B cell (primary cell): Measurements from ENCODE around the gene UTS2. TPM values are rescaled to one million over a fixed set of nuclear protein-coding genes. Genes with fewer than 3 reads are reported as not detected.

ENCODE experiments used
- ATAC-seq: fragments of 200-7000 bp; cut with Tn5 transposase; one replicate; pipeline ENCODE4 v1.10.0; 2021; ENCODE audit warnings: low read depth, mild to moderate bottlenecking, moderate number of reproducible peaks, moderate library complexity
- CTCF ChIA-PET: fragments of 350-600 bp; sonication (Branson Sonifier 250); formaldehyde crosslinking; loops from one replicate; lab custom pipeline; 2021; ENCODE audit warnings: antibody characterized with exemption, inconsistent platforms; lab: Charles Lee
- POLR2A ChIA-PET: fragments of 350-600 bp; sonication (Branson Sonifier 250); formaldehyde crosslinking; loops from one replicate; lab custom pipeline; 2021; ENCODE audit warnings: antibody characterized with exemption; lab: Charles Lee
- DNase-seq: peaks from one replicate; pipeline ENCODE4 v3.0.0; 2013
- H2AFZ ChIP-seq: 2 replicates; pipeline ENCODE4 v1.6.1; 2012; ENCODE audit warnings: mild to moderate bottlenecking, low read depth, low read length; ENCODE audit not compliant: insufficient read depth, poor library complexity, severe bottlenecking
- H3K27ac ChIP-seq, 2 donors: 1 replicate in 1 of 2; 2 replicates in 1 of 2; pipeline ENCODE4 v1.5.1; 2012 to 2013; ENCODE audit warnings: low read length in 2 of 2, mild to moderate bottlenecking in 2 of 2, moderate library complexity in 1 of 2
- H3K27me3 ChIP-seq, 4 experiments: fragments of 200-600 bp in 1 of 4; sonication (generic) in 1 of 4; replicated peaks in 1 of 4; 1 replicate in 2 of 4; 2 replicates in 2 of 4; pipeline versions ENCODE4 v1.6.1 to v1.7.0; 2013 to 2016; ENCODE audit warnings: low read length in 3 of 4, mild to moderate bottlenecking in 2 of 4, mixed read lengths in 1 of 4, moderate library complexity in 1 of 4; ENCODE audit not compliant: insufficient read depth in 4 of 4, control insufficient read depth in 3 of 4; ENCODE audit errors: control extremely low read depth in 1 of 4
- H3K36me3 ChIP-seq, 2 experiments: replicated peaks in 1 of 2; 1 replicate in 1 of 2; 2 replicates in 1 of 2; pipeline versions ENCODE4 v1.6.1 to v1.7.1; 2013; ENCODE audit warnings: low read length in 1 of 2; ENCODE audit not compliant: insufficient read depth in 2 of 2, control insufficient read depth in 1 of 2; ENCODE audit errors: control extremely low read depth in 1 of 2, extremely low read depth in 1 of 2
- H3K4me1 ChIP-seq, 2 donors: fragments of 200-600 bp in 1 of 2; sonication (generic) in 1 of 2; 1 replicate in 1 of 2; 2 replicates in 1 of 2; pipeline versions ENCODE4 v1.5.1 to v1.6.1; 2013 to 2017; ENCODE audit warnings: low read length in 2 of 2; ENCODE audit not compliant: control insufficient read depth in 2 of 2, insufficient read depth in 2 of 2
- H3K4me2 ChIP-seq: replicated peaks from 2 replicates; pipeline ENCODE3; 2012; ENCODE audit warnings: mild to moderate bottlenecking, low read depth, low read length; ENCODE audit not compliant: poor library complexity, severe bottlenecking
- H3K4me3 ChIP-seq, 5 experiments: fragments of 200-600 bp in 1 of 5; sonication (generic) in 1 of 5; 1 replicate in 3 of 5; 2 replicates in 2 of 5; pipeline versions ENCODE4 v1.5.1 to v1.7.0; 2011 to 2016; ENCODE audit warnings: low read length in 4 of 5, mild to moderate bottlenecking in 4 of 5, low read depth in 2 of 5, control low read depth in 1 of 5, moderate library complexity in 1 of 5; ENCODE audit not compliant: insufficient read depth in 1 of 5; ENCODE audit errors: control extremely low read depth in 1 of 5, extremely low read depth in 1 of 5
- H3K79me2 ChIP-seq: fragments of 200-600 bp; sonication (generic); one replicate; pipeline ENCODE4 v1.6.0; 2016; ENCODE audit warnings: low read length; ENCODE audit not compliant: control insufficient read depth, insufficient read depth
- H3K9ac ChIP-seq: fragments of 200-600 bp; sonication (generic); 2 replicates; pipeline ENCODE4 v1.6.1; 2017; ENCODE audit warnings: mild to moderate bottlenecking, low read length, moderate library complexity
- H3K9me3 ChIP-seq, 3 donors: one replicate each; pipeline versions ENCODE4 v1.6.1 to v1.7.1; 2013; ENCODE audit warnings: low read length in 2 of 3; ENCODE audit not compliant: control insufficient read depth in 2 of 3, insufficient read depth in 1 of 3; ENCODE audit errors: control extremely low read depth in 1 of 3
- H4K20me1 ChIP-seq: 2 replicates; pipeline ENCODE4 v1.6.0; 2012; ENCODE audit warnings: mild to moderate bottlenecking, low read length; ENCODE audit not compliant: insufficient read depth, control insufficient read depth, poor library complexity, severe bottlenecking
- H3K27ac Mint-ChIP-seq: one replicate; pipeline ENCODE4 v1.8.0; 2021; ENCODE audit warnings: mixed read lengths
- H3K27me3 Mint-ChIP-seq: one replicate; pipeline ENCODE4 v1.8.0; 2021; ENCODE audit warnings: mixed read lengths
- H3K4me1 Mint-ChIP-seq: one replicate; pipeline ENCODE4 v1.8.0; 2021; ENCODE audit warnings: mixed read lengths
- H3K4me3 Mint-ChIP-seq: one replicate; pipeline ENCODE4 v1.8.0; 2021; ENCODE audit warnings: mixed read lengths
- H3K9me3 Mint-ChIP-seq: one replicate; pipeline ENCODE4 v1.8.0; 2022; ENCODE audit warnings: mixed read lengths; ENCODE audit not compliant: insufficient read depth
- EZH2 ChIP-seq: IDR thresholded peaks from 2 replicates; pipeline ENCODE4 v1.6.1; 2012; ENCODE audit warnings: borderline replicate concordance, low read depth, mild to moderate bottlenecking, moderate library complexity, low read length; ENCODE audit not compliant: insufficient read depth, poor library complexity, severe bottlenecking
- WGBS: methylation state at CpG from one replicate; pipeline ENCODE4 v1.1.5; 2013; ENCODE audit warnings: missing lambda C conversion rate; ENCODE audit not compliant: insufficient coverage; 5-methylcytosine and 5-hydroxymethylcytosine counted together
- intact Hi-C: fragments of 100-400 bp; cut with micrococcal nuclease; formaldehyde crosslinking; loops from one replicate; pipeline ENCODE4 v1.10.0; 2022
- polyA plus RNA-seq: library from polyadenylated mRNA; depleted of rRNA; stranded (reverse); fragments of >200 nt; gene quantifications from 2 replicates; pipeline ENCODE4 v1.2.3, GENCODE V29; 2012
- total RNA-seq, 2 donors: library from RNA; stranded (reverse); fragments of 120-200 nt in 1 of 2; gene quantifications; 1 replicate in 1 of 2; 2 replicates in 1 of 2; pipeline versions ENCODE4 v1.2.3 to v1.2.4, GENCODE V29; 2013 to 2022
- TF ChIP-seq, protein P1 (sequence below): fragments of 200-600 bp; IDR thresholded peaks from one replicate; pipeline ENCODE4 v1.8.0; 2022; ENCODE audit warnings: antibody characterized with exemption, mild to moderate bottlenecking

Gene UTS2
- total and polyA plus RNA-seq, 2 donors (not counting 1 experiment from before 2014, with no cell fraction given), result 5.5 TPM; not detected in 1

DNA sequence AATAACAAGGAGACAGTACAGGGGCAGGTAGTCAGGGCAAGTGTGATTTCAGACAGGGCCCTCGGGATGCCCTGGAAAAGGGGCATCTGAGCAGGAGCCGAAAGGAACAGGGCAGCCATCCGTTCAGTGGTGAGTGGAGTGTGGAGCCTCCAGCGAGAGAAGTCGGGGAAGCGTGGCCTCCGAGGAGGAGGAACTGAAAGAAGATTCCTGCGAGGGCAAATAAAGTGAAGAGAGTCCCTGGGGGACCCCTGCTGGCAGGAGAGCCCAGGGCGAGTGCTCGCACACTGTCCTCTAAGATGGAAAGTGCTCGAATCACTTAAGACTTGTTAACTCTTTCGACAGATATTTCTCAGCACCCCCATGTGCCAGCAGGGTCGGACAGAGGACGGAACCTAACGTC lies 3.5 kb upstream of the UTS2 start:
- POLR2A ChIA-PET, result no interaction called here
- Histone ChIP-seq H2AFZ (no peak overlapping the region), H3K4me2 (no peak overlapping the region), H4K20me1 (no peaks in the 10 kb centered on the region), H3K4me1 (no peaks in the 10 kb centered on the region), H3K79me2 (no peaks in the 10 kb centered on the region), H3K9ac (no peak overlapping the region), H3K9me3 (no peaks in the 10 kb centered on the region), H3K36me3 (no peaks in the 10 kb centered on the region), H3K27me3 (no peaks in the 10 kb centered on the region), H3K27ac (no peak overlapping the region), H3K4me3 (no peak overlapping the region)
- H3K4me1 Mint-ChIP-seq, result peaks cover 6% of the 10 kb centered on the region
- intact Hi-C loops, result no loop called here
- no peak for TF ChIP-seq EZH2
- TF ChIP-seq, protein P1, sequence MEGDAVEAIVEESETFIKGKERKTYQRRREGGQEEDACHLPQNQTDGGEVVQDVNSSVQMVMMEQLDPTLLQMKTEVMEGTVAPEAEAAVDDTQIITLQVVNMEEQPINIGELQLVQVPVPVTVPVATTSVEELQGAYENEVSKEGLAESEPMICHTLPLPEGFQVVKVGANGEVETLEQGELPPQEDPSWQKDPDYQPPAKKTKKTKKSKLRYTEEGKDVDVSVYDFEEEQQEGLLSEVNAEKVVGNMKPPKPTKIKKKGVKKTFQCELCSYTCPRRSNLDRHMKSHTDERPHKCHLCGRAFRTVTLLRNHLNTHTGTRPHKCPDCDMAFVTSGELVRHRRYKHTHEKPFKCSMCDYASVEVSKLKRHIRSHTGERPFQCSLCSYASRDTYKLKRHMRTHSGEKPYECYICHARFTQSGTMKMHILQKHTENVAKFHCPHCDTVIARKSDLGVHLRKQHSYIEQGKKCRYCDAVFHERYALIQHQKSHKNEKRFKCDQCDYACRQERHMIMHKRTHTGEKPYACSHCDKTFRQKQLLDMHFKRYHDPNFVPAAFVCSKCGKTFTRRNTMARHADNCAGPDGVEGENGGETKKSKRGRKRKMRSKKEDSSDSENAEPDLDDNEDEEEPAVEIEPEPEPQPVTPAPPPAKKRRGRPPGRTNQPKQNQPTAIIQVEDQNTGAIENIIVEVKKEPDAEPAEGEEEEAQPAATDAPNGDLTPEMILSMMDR, result no peak
- peaks cover 3% of the 10 kb centered on the region for H3K27me3 Mint-ChIP-seq
- no peak overlapping the region for H3K4me3 Mint-ChIP-seq
- CTCF ChIA-PET, result no interaction called here
- DNase-seq, result peak; percentile 20
- WGBS, result 38% methylated on average over 13 of the region's 15 CpGs
- peak; percentile 31 for ATAC-seq
- no peaks in the 10 kb centered on the region for H3K9me3 Mint-ChIP-seq
- H3K27ac Mint-ChIP-seq, result no peak overlapping the region

DNA sequence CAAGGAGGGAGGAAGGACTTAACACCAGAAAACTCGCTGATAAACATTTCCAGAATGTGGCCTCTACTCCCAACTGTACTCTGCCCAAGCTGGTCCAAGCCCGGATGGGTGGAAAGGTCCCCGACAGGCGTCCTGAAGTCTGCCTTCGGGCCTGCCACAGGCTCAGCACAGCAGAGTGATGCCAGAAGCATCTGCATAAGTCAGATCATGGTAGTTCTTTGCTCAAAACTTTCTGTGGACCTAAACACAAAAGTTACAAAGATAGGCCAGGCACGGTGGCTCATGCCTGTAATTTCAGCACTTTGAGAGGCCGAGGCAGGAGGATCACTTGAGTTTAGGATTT lies 790 bp upstream of the UTS2 start:
- Histone ChIP-seq H3K9me3 (no peaks in the 10 kb centered on the region), H3K27ac (no peak overlapping the region), H3K36me3 (no peaks in the 10 kb centered on the region), H3K4me2 (no peak overlapping the region), H3K9ac (no peak overlapping the region), H3K27me3 (no peaks in the 10 kb centered on the region), H2AFZ (no peak overlapping the region), H3K4me3 (no peak overlapping the region), H3K79me2 (no peaks in the 10 kb centered on the region), H3K4me1 (no peaks in the 10 kb centered on the region), H4K20me1 (no peaks in the 10 kb centered on the region)
- ChIA-PET CTCF (interaction anchor here (1.4 kb wide), 1 partner anchor 10 kb away, joined by 3 read pairs; no protein-coding TSS in a partner anchor), POLR2A (no interaction called here)
- Mint-ChIP-seq H3K4me1 (peaks cover 6% of the 10 kb centered on the region), H3K27me3 (peaks cover 3% of the 10 kb centered on the region), H3K4me3 (no peak overlapping the region), H3K27ac (no peak overlapping the region), H3K9me3 (no peaks in the 10 kb centered on the region)
- WGBS, result 93% methylated on average over 6 of the region's 7 CpGs
- TF ChIP-seq EZH2, result no peak
- TF ChIP-seq, protein P1, result no peak
- DNase-seq, result no peak
- no peak for ATAC-seq
- intact Hi-C loops, result no loop called here
